HepG2 (cell line): Measurements from ENCODE around the gene DNAJC21. TPM values are rescaled to one million over a fixed set of nuclear protein-coding genes. Genes with fewer than 3 reads are reported as not detected.

ENCODE experiments used
- ATAC-seq: fragments of 200-7000 bp; cut with Tn5 transposase; 3 replicates; pipeline ENCODE4 v1.9.1; 2020; ENCODE audit warnings: mild to moderate bottlenecking, moderate library complexity
- BruUV-seq: library from RNA; stranded (reverse); fragments of 400-500 nt; replicated peaks from 2 replicates; lab custom pipeline; 2021; lab: Mats Ljungman, UMichigan
- CTCF ChIA-PET: fragments of 300-600 bp; formaldehyde crosslinking; extraction: SDS; loops from one replicate; lab custom pipeline; 2021; ENCODE audit warnings: low total read pairs, inconsistent platforms, low intra/inter-chr PET ratio; lab: Yijun Ruan, JAX
- POLR2A ChIA-PET: fragments of 350-600 bp; sonication (Branson Sonifier 250); formaldehyde crosslinking; loops from one replicate; lab custom pipeline; 2020; ENCODE audit warnings: antibody characterized with exemption, inconsistent platforms; lab: Yijun Ruan, JAX
- DNase-seq: peaks from one replicate; pipeline ENCODE4 v3.0.0-alpha.2; 2015; ENCODE audit warnings: low spot score
- FAIRE-seq: peaks from 3 replicates; lab custom pipeline; 2011; peaks lifted over from hg19 to GRCh38; lab: Jason Lieb, UNC
- H2AFZ ChIP-seq: one replicate; pipeline ENCODE4 v1.6.1; 2011; ENCODE audit warnings: low read length, inconsistent platforms
- H3K27ac ChIP-seq: fragments of 300-600 bp; 3 replicates; pipeline ENCODE4 v1.8.0; 2011; ENCODE audit warnings: mixed run types, mild to moderate bottlenecking, mixed read lengths, low read length, inconsistent platforms; ENCODE audit not compliant: insufficient read depth; ENCODE audit errors: extremely low read length
- H3K27me3 ChIP-seq, 2 experiments: fragments of 200-600 bp in 1 of 2; 2 replicates in 1 of 2; 3 replicates in 1 of 2; pipeline versions ENCODE4 v1.6.0 to v1.8.0; 2011; ENCODE audit warnings: low read length in 2 of 2, mild to moderate bottlenecking in 2 of 2, moderate library complexity in 2 of 2, inconsistent platforms in 1 of 2; ENCODE audit not compliant: insufficient read depth in 2 of 2, control insufficient read depth in 1 of 2
- H3K36me3 ChIP-seq, 2 experiments: fragments of 200-600 bp in 1 of 2; replicated peaks in 1 of 2; 2 replicates in 1 of 2; 3 replicates in 1 of 2; pipeline versions ENCODE4 v1.5.1 to v1.8.0; 2011; ENCODE audit warnings: low read length in 2 of 2, inconsistent platforms in 1 of 2; ENCODE audit not compliant: insufficient read depth in 2 of 2, control insufficient read depth in 1 of 2
- H3K4me1 ChIP-seq: 2 replicates; pipeline ENCODE4 v1.5.1; 2012; ENCODE audit warnings: low read length, inconsistent platforms; ENCODE audit not compliant: insufficient read depth
- H3K4me2 ChIP-seq: 2 replicates; pipeline ENCODE4 v1.6.0; 2011; ENCODE audit warnings: low read depth, low read length, inconsistent platforms
- H3K4me3 ChIP-seq, 3 experiments: fragments of 200-600 bp in 1 of 3; sonication (generic), shearing (Covaris generic) in 1 of 3; replicated peaks in 1 of 3; 2 replicates each; pipeline ENCODE4 v1.5.1; 2011 to 2016; ENCODE audit warnings: low read length in 3 of 3, inconsistent platforms in 2 of 3, low read depth in 2 of 3, mild to moderate bottlenecking in 2 of 3, control low read depth in 1 of 3, mixed read lengths in 1 of 3; ENCODE audit not compliant: insufficient read depth in 1 of 3
- H3K79me2 ChIP-seq: one replicate; pipeline ENCODE4 v1.6.1; 2011; ENCODE audit warnings: low read length, inconsistent platforms; ENCODE audit not compliant: insufficient read depth
- H3K9ac ChIP-seq: 2 replicates; pipeline ENCODE4 v1.6.0; 2011; ENCODE audit warnings: mild to moderate bottlenecking, low read depth, low read length, inconsistent platforms; ENCODE audit not compliant: insufficient read depth
- H3K9me3 ChIP-seq: 2 replicates; pipeline ENCODE4 v1.5.1; 2012; ENCODE audit warnings: mild to moderate bottlenecking, low read length
- H4K20me1 ChIP-seq: 2 replicates; pipeline ENCODE4 v1.6.0; 2011; ENCODE audit warnings: inconsistent platforms, mild to moderate bottlenecking, low read length, moderate library complexity; ENCODE audit not compliant: insufficient read depth
- ARNT2 ChIP-seq: sonication (generic); formaldehyde crosslinking; IDR thresholded peaks from 2 replicates; pipeline ENCODE4 v1.8.0; 2022; ENCODE audit warnings: mild to moderate bottlenecking, low read depth, missing genetic modification reagents, moderate library complexity
- FOXC1 ChIP-seq: sonication (generic); formaldehyde crosslinking; IDR thresholded peaks from 2 replicates; pipeline ENCODE4 v1.8.0; 2022; ENCODE audit warnings: mild to moderate bottlenecking, missing genetic modification reagents, borderline replicate concordance
- FOXO4 ChIP-seq: sonication (generic); formaldehyde crosslinking; conservative IDR thresholded peaks from 2 replicates; pipeline ENCODE4 v1.8.1; 2023; ENCODE audit warnings: missing genetic modification reagents
- FUBP1 ChIP-seq: sonication (generic); formaldehyde crosslinking; IDR thresholded peaks from 2 replicates; pipeline ENCODE4 v1.5.1; 2020; ENCODE audit warnings: missing genetic modification reagents, mild to moderate bottlenecking, borderline replicate concordance
- MXI1 ChIP-seq: IDR thresholded peaks from 3 replicates; pipeline ENCODE4 v1.6.1; 2012; ENCODE audit warnings: low read depth, low read length, inconsistent platforms, borderline replicate concordance
- ZBTB7B ChIP-seq: sonication (generic); formaldehyde crosslinking; IDR thresholded peaks from 2 replicates; pipeline ENCODE4 v1.4.0; 2020; ENCODE audit warnings: missing genetic modification reagents
- ZFP82 ChIP-seq: sonication (generic); formaldehyde crosslinking; IDR thresholded peaks from 2 replicates; pipeline ENCODE4 v1.5.1; 2020; ENCODE audit warnings: mild to moderate bottlenecking, missing genetic modification reagents, borderline replicate concordance
- ZNF530 ChIP-seq: sonication (generic); formaldehyde crosslinking; IDR thresholded peaks from 2 replicates; pipeline ENCODE4 v1.5.0; 2020; ENCODE audit warnings: low read depth, mild to moderate bottlenecking, missing genetic modification reagents
- ZNF598 ChIP-seq: sonication (generic); formaldehyde crosslinking; IDR thresholded peaks from 2 replicates; pipeline ENCODE4 v1.5.1; 2020; ENCODE audit warnings: mild to moderate bottlenecking, missing genetic modification reagents, borderline replicate concordance
- ZNF644 ChIP-seq: IDR thresholded peaks from 2 replicates; pipeline ENCODE4 v1.6.1; 2016; ENCODE audit warnings: low read depth
- ZNF83 ChIP-seq: sonication (generic); formaldehyde crosslinking; IDR thresholded peaks from 2 replicates; pipeline ENCODE4 v1.4.0; 2020; ENCODE audit warnings: missing genetic modification reagents, mild to moderate bottlenecking, borderline replicate concordance
- ZSCAN22 ChIP-seq: sonication (generic); formaldehyde crosslinking; IDR thresholded peaks from 2 replicates; pipeline ENCODE4 v1.4.0; 2020; ENCODE audit warnings: mild to moderate bottlenecking, missing genetic modification reagents
- WGBS: methylation state at CpG from one replicate; pipeline ENCODE4 v1.1.6; 2017; ENCODE audit warnings: low lambda C conversion rate; 5-methylcytosine and 5-hydroxymethylcytosine counted together
- in situ Hi-C: cut with HindIII; loops from 2 replicates; pipeline ENCODE4 v1.10.0; 2017; ENCODE audit warnings: low pct_unique_long_range_greater_than_20kb; ENCODE audit not compliant: extremely low pct_ligation_motif_present
- intact Hi-C: fragments of 100-400 bp; cut with micrococcal nuclease; formaldehyde crosslinking; loops from one replicate; pipeline ENCODE4 v1.10.0; 2022; ENCODE audit not compliant: unreplicated experiment
- polyA plus RNA-seq, 8 experiments: library from polyadenylated mRNA; depleted of rRNA in 3 of 8; stranded (reverse) in 7 of 8; unstranded in 1 of 8; fragments of >200 nt; fragmentation: Illumina TruSeq in 4 of 8; extraction: Trizol in 4 of 8; gene quantifications; 2 replicates each; pipeline versions ENCODE4 v1.2.1 to v1.2.3, GENCODE V29; 2011 to 2016; ENCODE audit warnings: low read depth in 4 of 8, missing spikeins in 1 of 8, mixed read lengths in 1 of 8; ENCODE audit not compliant: insufficient read depth in 1 of 8
- total RNA-seq, 5 experiments: library from RNA; depleted of rRNA; stranded (reverse); fragments of >200 nt; fragmentation: Illumina TruSeq; extraction: Trizol; gene quantifications; 2 replicates each; pipeline ENCODE4 v1.2.3, GENCODE V29; 2016; ENCODE audit warnings: low read depth in 1 of 5
- TF ChIP-seq, protein P1 (sequence below): sonication (generic); formaldehyde crosslinking; IDR thresholded peaks from 2 replicates; pipeline ENCODE4 v1.5.0; 2020; ENCODE audit warnings: missing genetic modification reagents
- TF ChIP-seq, protein P2 (sequence below): sonication (generic); formaldehyde crosslinking; IDR thresholded peaks from 2 replicates; pipeline ENCODE4 v1.5.1; 2020; ENCODE audit warnings: missing genetic modification reagents, mild to moderate bottlenecking, borderline replicate concordance

The DNAJC21 gene
- total and polyA plus RNA-seq, 2 of the 13 experiments (the other 11 are each of a cell fraction or from before 2014, with no cell fraction given): 10.9 to 41.6 TPM

- no peak for TF ChIP-seq FOXC1 (CRISPR knock-in tag)
- TF ChIP-seq, protein P1, sequence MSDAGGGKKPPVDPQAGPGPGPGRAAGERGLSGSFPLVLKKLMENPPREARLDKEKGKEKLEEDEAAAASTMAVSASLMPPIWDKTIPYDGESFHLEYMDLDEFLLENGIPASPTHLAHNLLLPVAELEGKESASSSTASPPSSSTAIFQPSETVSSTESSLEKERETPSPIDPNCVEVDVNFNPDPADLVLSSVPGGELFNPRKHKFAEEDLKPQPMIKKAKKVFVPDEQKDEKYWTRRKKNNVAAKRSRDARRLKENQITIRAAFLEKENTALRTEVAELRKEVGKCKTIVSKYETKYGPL (CRISPR knock-in tag): no peak
- no peak for TF ChIP-seq ZSCAN22 (CRISPR knock-in tag)
- no peak for TF ChIP-seq FUBP1
Measured at GRCh38 chr5:34977934-34978613, 48.7 kb downstream of the DNAJC21 start (continued).

DNA sequence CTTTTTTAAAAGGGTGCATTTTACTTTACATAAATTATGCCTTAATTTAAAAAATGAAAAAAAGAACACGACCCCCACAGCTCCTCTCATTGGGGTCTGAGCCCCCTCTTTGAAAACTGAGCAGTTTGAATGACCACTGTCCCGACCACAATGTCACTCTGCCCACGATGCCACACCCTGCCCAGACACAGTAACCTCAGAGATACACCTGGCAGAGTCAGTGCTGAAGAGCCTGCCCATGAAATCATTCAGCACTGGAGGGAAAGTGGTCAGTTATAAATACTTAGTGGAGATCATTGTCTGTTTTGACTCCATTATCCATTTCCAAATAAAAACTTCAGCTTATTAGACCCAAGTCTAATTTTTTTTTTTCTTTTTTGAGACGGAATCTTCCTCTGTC, 49.3 kb downstream of the DNAJC21 start:
- Histone ChIP-seq H3K4me3 (no peak overlapping the region), H4K20me1 (no peaks in the 10 kb centered on the region), H3K36me3 (no peaks in the 10 kb centered on the region), H3K9ac (no peak overlapping the region), H3K4me1 (no peaks in the 10 kb centered on the region), H3K27me3 (no peaks in the 10 kb centered on the region), H3K9me3 (no peaks in the 10 kb centered on the region), H3K4me2 (no peak overlapping the region), H3K27ac (no peak overlapping the region), H2AFZ (no peak overlapping the region), H3K79me2 (no peaks in the 10 kb centered on the region)
- in situ Hi-C loops (no loop called here), intact Hi-C loops (no loop called here)
- 28% methylated on average over 4 of the region's 4 CpGs for WGBS
- no TSS peak for BruUV-seq
- no peak for ATAC-seq
- DNase-seq: no peak
- FAIRE-seq: no peak
- CTCF ChIA-PET: no interaction called here
- POLR2A ChIA-PET: no interaction called here
- TF ChIP-seq ZFP82 (no peak), ARNT2 (CRISPR knock-in tag) (no peak), FOXO4 (CRISPR knock-in tag) (no peak), ZNF598 (CRISPR knock-in tag) (no peak), MXI1 (no peak), ZNF83 (CRISPR knock-in tag) (no peak), ZBTB7B (CRISPR knock-in tag) (no peak), ZNF644 (CRISPR knock-in tag) (no peak), ZNF530 (CRISPR knock-in tag) (no peak)
- TF ChIP-seq, protein P1 (CRISPR knock-in tag): no peak
- TF ChIP-seq, protein P2, sequence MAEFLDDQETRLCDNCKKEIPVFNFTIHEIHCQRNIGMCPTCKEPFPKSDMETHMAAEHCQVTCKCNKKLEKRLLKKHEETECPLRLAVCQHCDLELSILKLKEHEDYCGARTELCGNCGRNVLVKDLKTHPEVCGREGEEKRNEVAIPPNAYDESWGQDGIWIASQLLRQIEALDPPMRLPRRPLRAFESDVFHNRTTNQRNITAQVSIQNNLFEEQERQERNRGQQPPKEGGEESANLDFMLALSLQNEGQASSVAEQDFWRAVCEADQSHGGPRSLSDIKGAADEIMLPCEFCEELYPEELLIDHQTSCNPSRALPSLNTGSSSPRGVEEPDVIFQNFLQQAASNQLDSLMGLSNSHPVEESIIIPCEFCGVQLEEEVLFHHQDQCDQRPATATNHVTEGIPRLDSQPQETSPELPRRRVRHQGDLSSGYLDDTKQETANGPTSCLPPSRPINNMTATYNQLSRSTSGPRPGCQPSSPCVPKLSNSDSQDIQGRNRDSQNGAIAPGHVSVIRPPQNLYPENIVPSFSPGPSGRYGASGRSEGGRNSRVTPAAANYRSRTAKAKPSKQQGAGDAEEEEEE (CRISPR knock-in tag): no peak
